Right lobe of liver (tissue), 6 donors: ENCODE measurements around the gene TIMM8B. TPM values are rescaled to one million over a fixed set of nuclear protein-coding genes. Genes with fewer than 3 reads are reported as not detected.
A peak's percentile ranks its signal among the peaks of the same experiment; 100 is the strongest.

ENCODE experiments used
- ATAC-seq, 4 donors: fragments of 200-7000 bp; cut with Tn5 transposase; one replicate each; pipeline ENCODE4 v1.9.1; 2020; ENCODE audit warnings: mild to moderate bottlenecking in 4 of 4, moderate library complexity in 4 of 4
- DNase-seq, 3 donors: peaks; one replicate each; pipeline ENCODE4 v3.0.0-alpha.2; 2020
- H3K27ac ChIP-seq, 3 donors: fragments of 200-600 bp; one replicate each; pipeline ENCODE4 v1.8.0; 2022
- H3K27me3 ChIP-seq, 2 donors: fragments of 200-600 bp; one replicate each; pipeline ENCODE4 v1.8.0; 2022
- H3K36me3 ChIP-seq, 4 donors: fragments of 200-600 bp; sonication (generic) in 1 of 4; one replicate each; pipeline versions ENCODE4 v1.5.1 to v1.8.0; 2017 to 2022; ENCODE audit warnings: control low read depth in 1 of 4
- H3K4me1 ChIP-seq, 4 donors: fragments of 200-600 bp; sonication (generic) in 1 of 4; one replicate each; pipeline versions ENCODE4 v1.5.1 to v1.8.0; 2017 to 2022; ENCODE audit warnings: control low read depth in 1 of 4
- H3K4me3 ChIP-seq, 3 donors: fragments of 200-600 bp; one replicate each; pipeline ENCODE4 v1.8.0; 2022
- H3K9me3 ChIP-seq, 4 donors: fragments of 200-600 bp; sonication (generic) in 1 of 4; one replicate each; pipeline versions ENCODE4 v1.5.1 to v1.8.0; 2017 to 2022; ENCODE audit warnings: control low read depth in 1 of 4
- POLR2A ChIP-seq: fragments of 450-650 bp; IDR thresholded peaks from one replicate; pipeline ENCODE4 v1.6.1; 2017; ENCODE audit warnings: antibody characterized with exemption, mild to moderate bottlenecking
- WGBS: methylation state at CpG from one replicate; pipeline ENCODE4 v1.1.6; 2018; ENCODE audit warnings: low coverage, low lambda C conversion rate; ENCODE audit not compliant: insufficient coverage; ENCODE audit errors: missing lambda C conversion rate; 5-methylcytosine and 5-hydroxymethylcytosine counted together
- intact Hi-C, 2 donors: fragments of 100-400 bp; cut with DNase I; formaldehyde crosslinking; loops; one replicate each; pipeline versions ENCODE4 v1.11.2 to v1.14.1; 2022
- long read RNA-seq: library from polyadenylated mRNA; unstranded; transcript quantifications from one replicate; pipeline ENCODE4 v2.0.0, GENCODE V29; 2019
- total RNA-seq, 6 experiments: library from RNA; depleted of rRNA in 2 of 6; stranded (reverse); fragments of >200 nt in 2 of 6; fragmentation: NEBNext Ultra II Directional in 3 of 6; extraction: Animal tissue kit (Norgen Biotek cat#: 25700) in 3 of 6; gene quantifications; one replicate each; pipeline versions ENCODE4 v1.1.0 to v1.2.4, GENCODE V29; 2016 to 2023
- TF ChIP-seq, protein P1 (sequence below), 4 donors: fragments of 200-600 bp in 3 of 4; fragments of 450-650 bp in 1 of 4; IDR thresholded peaks; one replicate each; pipeline versions ENCODE4 v1.5.1 to v1.8.0; 2016 to 2022; ENCODE audit warnings: antibody characterized with exemption in 4 of 4, mild to moderate bottlenecking in 2 of 4
- donor health status: DM: no; HTN: yes; CAD: no.
- donor health status: DM: no; HTN: no; CAD: no.
- donor health status: DM: no; HTN: no; CAD: no.
- donor health status: DM: no; HTN: yes; CAD: no.
- donor health status: DM: no; HTN: yes; CAD: no.

TIMM8B gene
- 10 to 100 TPM; 27.9 to 36.6 (median 31.4) TPM for total RNA-seq
- long read RNA-seq, transcript TIMM8B-201 (2 exons, 819 nt) = major isoform, 18 of 25 reads
- long read RNA-seq, transcript TIMM8B-203 (3 exons, 1,155 nt) = minor isoform, 7 of 25 reads
- long read RNA-seq, partial matches to known transcripts = 0 of 25 reads
- long read RNA-seq, other reads (novel, unspliced or antisense) = 0 of 25 reads

GRCh38 chr11:112086422-112087191, at the start of gene TIMM8B, which contains the start of gene SDHD:
TSS of gene TIMM8B (minus strand) at chr11:112086756. CDS start at chr11:112086723, 33 bp downstream.
TSS of gene SDHD (plus strand) at chr11:112086873. CDS start at chr11:112086908, 35 bp downstream.
- TF ChIP-seq POLR2A = peak; percentile 63
- TF ChIP-seq, protein P1, sequence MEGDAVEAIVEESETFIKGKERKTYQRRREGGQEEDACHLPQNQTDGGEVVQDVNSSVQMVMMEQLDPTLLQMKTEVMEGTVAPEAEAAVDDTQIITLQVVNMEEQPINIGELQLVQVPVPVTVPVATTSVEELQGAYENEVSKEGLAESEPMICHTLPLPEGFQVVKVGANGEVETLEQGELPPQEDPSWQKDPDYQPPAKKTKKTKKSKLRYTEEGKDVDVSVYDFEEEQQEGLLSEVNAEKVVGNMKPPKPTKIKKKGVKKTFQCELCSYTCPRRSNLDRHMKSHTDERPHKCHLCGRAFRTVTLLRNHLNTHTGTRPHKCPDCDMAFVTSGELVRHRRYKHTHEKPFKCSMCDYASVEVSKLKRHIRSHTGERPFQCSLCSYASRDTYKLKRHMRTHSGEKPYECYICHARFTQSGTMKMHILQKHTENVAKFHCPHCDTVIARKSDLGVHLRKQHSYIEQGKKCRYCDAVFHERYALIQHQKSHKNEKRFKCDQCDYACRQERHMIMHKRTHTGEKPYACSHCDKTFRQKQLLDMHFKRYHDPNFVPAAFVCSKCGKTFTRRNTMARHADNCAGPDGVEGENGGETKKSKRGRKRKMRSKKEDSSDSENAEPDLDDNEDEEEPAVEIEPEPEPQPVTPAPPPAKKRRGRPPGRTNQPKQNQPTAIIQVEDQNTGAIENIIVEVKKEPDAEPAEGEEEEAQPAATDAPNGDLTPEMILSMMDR (IDR thresholded peaks at IDR 0.05) = peak in 3 of 4 donors; percentile 11 to 24 (median 18)
- H3K9me3 ChIP-seq = no peaks in the 10 kb centered on the region
- H3K27me3 ChIP-seq = no peaks in the 10 kb centered on the region
- ATAC-seq = peak; percentile 96 to 98 (median 97)
- WGBS = 1% methylated on average over 22 of the region's 45 CpGs
- peak within 1 kb of the TSS; percentile 46 to 63 (median 55) for H3K27ac ChIP-seq
- DNase-seq = peak; percentile 94 to 97 (median 97)
- peaks cover 0 to 24% (median 6%) of the 10 kb centered on the region in 4 donors for H3K4me1 ChIP-seq
- H3K4me3 ChIP-seq = peak within 1 kb of the TSS; percentile 68 to 92 (median 92)
- intact Hi-C loops = no loop called here
- H3K36me3 ChIP-seq = peaks cover 0 to 74% (median 33%) of the 10 kb centered on the region in 4 donors

DNA sequence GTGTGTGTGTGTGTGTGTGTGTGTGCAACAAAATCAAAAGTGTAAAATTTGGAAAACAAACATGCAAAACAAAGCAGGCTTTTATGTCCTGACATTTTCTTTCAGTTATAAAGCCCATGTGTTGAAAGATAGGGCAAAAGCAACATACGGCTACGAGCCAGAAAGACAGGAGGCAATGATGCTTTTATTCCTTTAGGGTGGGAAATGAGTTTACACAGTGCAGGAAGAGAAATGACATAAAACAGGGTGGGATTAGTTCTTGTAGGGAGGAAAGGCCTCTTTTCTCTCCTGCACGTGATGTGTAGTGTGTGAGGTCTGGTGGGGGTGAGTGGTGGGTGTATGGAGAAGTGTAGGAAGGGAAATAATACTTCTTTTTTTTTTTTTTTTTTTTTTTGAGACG, 47.9 kb upstream of the TIMM8B start:
- Histone ChIP-seq H3K27me3 (no peaks in the 10 kb centered on the region), H3K4me3 (no peak overlapping the region), H3K27ac (no peak overlapping the region), H3K9me3 (no peaks in the 10 kb centered on the region), H3K36me3 (no peaks in the 10 kb centered on the region), H3K4me1 (no peaks in the 10 kb centered on the region)
- ATAC-seq (no peak), DNase-seq (no peak)
- WGBS = 81% methylated on average over 3 of the region's 4 CpGs
- no peak for TF ChIP-seq POLR2A
- TF ChIP-seq, protein P1 (IDR thresholded peaks at IDR 0.05) = no peak
- intact Hi-C loops = no loop called here

- intact Hi-C loops = no loop called here
- no peaks in the 10 kb centered on the region for H3K27me3 ChIP-seq
- H3K4me1 ChIP-seq = peaks cover 0 to 6% (median 0%) of the 10 kb centered on the region in 4 donors
- TF ChIP-seq, protein P1 (IDR thresholded peaks at IDR 0.05) = no peak
- TF ChIP-seq POLR2A = no peak
- ATAC-seq (no peak), DNase-seq (no peak)
- no peaks in the 10 kb centered on the region for H3K36me3 ChIP-seq
- no peak overlapping the region for H3K4me3 ChIP-seq
- 62% methylated on average over 2 of the region's 2 CpGs for WGBS
- no peaks in the 10 kb centered on the region for H3K9me3 ChIP-seq
- no peak overlapping the region for H3K27ac ChIP-seq
These were observed 46.2 kb upstream of the TIMM8B start for GRCh38 chr11:112132737-112133136.

DNA sequence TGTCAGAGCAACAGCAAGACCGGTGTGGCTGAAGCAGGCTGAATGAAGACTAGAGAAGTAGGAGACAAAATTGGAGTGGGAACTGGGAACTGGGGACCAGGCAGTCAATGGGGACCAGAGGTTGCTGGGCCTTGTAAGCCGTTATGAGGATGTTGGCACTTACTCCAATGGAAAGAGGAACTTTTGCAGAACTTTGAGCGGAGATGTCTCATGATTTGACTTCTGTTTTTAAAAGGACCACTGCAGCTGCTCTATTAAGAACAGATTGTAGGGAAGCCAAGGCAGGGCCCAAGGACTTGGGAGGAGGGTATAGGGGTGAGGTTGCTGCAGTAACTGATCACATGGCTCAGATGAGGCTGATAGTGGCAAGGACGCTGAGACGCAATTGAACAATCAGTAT, 43.1 kb upstream of the TIMM8B start:
- intact Hi-C loops = no loop called here
- Histone ChIP-seq H3K9me3 (no peaks in the 10 kb centered on the region), H3K36me3 (no peaks in the 10 kb centered on the region), H3K27me3 (no peaks in the 10 kb centered on the region), H3K27ac (no peak overlapping the region), H3K4me3 (no peak overlapping the region), H3K4me1 (peaks cover 0 to 6% (median 0%) of the 10 kb centered on the region in 4 donors)
- no peak for DNase-seq
- WGBS = 86% methylated on average over 5 of the region's 5 CpGs
- no peak for TF ChIP-seq POLR2A
- peak; percentile 32 to 77 (median 68) for ATAC-seq
